ENCODE results near the gene M6PR. TPM values are rescaled to one million over a fixed set of nuclear protein-coding genes. Genes with fewer than 3 reads are reported as not detected.
"Not testable (repeated sequence)": the region's sequence is repeated elsewhere in the genome, so short reads cannot be mapped to it uniquely, and the experiment has no call there.

Gene M6PR
- total RNA-seq, 1 donor from 2014 or later: 192 TPM

DNA sequence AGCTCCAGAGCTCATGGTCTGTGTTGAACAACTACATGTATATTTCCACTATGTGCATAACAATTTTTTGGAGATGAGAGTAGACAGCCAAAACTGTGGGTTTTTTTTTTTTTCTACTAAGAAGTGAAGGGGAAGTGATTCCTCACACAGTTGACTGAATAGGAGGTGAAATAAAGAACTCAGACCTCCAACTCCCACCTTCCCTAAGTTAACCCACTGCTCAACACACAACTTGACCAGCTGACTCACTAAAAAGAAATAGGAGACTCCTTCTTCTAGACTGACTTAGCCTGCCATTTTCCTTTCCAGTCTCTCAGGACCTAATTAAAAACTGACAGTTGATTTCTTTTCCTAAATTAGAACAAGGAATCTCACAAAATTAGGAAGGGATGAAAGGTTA is 1.7 kb downstream of the M6PR start:
- intact Hi-C loops (cut with micrococcal nuclease): loop anchor here (2.0 to 5.0 kb wide), 2 partner anchors 297 to 920 kb away; partner anchors contain the start of gene CLEC2B
- no peak for DNase-seq (ENCODE audit: low spot score)
- no peaks in the 10 kb centered on the region for H3K27me3 Mint-ChIP-seq (ENCODE audit: insufficient read depth)
- H3K4me1 Mint-ChIP-seq (ENCODE audit: low read depth): peaks cover 53% of the 10 kb centered on the region
- peak overlapping the region; percentile 50 for H3K4me3 Mint-ChIP-seq
- H3K27ac Mint-ChIP-seq: no peak overlapping the region
- H3K36me3 Mint-ChIP-seq (ENCODE audit: low read depth): peaks cover 28% of the 10 kb centered on the region
- H3K9me3 Mint-ChIP-seq: peaks cover 3% of the 10 kb centered on the region

DNA sequence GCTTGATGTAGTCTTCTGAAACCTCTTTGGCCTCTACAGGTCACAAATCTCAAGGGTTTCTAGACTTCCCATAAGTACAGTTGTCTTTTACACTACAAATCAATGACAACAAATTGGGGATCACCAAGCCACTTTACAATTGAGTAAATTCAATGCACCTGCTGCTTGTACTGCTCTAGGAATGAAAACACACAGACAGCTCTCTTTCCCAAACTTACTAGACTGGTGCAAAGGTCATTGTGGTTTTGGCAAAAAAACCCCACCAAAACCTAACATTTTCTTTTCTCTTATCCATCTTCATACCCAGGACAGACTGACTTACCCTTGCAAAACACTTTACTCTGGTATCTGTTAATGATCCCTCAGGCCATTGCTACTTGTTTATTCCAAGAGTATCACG is 2.7 kb downstream of the M6PR start:
- no peaks in the 10 kb centered on the region for H3K9me3 Mint-ChIP-seq
- H3K27me3 Mint-ChIP-seq (ENCODE audit: insufficient read depth): no peaks in the 10 kb centered on the region
- peaks cover 33% of the 10 kb centered on the region for H3K36me3 Mint-ChIP-seq (ENCODE audit: low read depth)
- peaks cover 45% of the 10 kb centered on the region for H3K4me1 Mint-ChIP-seq (ENCODE audit: low read depth)
- DNase-seq (ENCODE audit: low spot score): no peak
- peak overlapping the region; percentile 24 for H3K27ac Mint-ChIP-seq
- intact Hi-C loops (cut with micrococcal nuclease): loop anchor here (5.0 kb wide), 1 partner anchor 921 kb away; the partner anchor contains the start of gene CLEC2B
- peak overlapping the region; percentile 50 for H3K4me3 Mint-ChIP-seq

DNA sequence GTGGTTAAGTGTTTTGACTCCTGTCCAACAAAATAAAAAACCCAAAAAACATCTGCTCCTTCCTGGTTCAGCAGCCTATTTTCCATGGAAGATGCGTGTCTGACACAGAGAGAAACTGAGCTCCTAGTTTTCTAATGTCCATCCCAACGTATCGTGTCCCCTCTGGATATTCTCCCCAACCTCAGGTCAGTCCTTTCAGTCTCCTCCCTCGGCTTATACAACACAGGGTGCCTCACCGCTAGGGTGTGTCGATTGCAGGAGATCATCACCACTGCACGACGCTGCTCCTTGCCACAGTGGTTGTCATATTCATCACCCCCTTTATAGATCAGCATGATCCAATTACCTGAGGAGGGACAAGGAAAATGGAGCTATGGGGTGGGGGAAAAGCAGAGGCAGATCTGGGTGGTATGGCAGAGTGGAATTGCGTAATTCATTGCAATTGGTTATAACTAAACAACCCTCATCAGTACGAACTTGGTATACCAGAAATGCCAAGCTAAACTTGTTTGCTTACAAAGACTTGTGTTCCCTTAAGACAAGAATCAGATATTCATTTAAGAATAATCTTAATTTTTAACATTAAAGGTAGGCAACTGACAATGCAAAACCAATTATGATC is 5.8 kb downstream of the M6PR start:
- no peak overlapping the region for H3K4me3 Mint-ChIP-seq
- no peaks in the 10 kb centered on the region for H3K9me3 Mint-ChIP-seq
- DNase-seq (ENCODE audit: low spot score): no peak
- peaks cover 39% of the 10 kb centered on the region for H3K36me3 Mint-ChIP-seq (ENCODE audit: low read depth)
- intact Hi-C loops (cut with micrococcal nuclease): no loop called here
- no peak overlapping the region for H3K27ac Mint-ChIP-seq
- peaks cover 28% of the 10 kb centered on the region for H3K4me1 Mint-ChIP-seq (ENCODE audit: low read depth)
- no peaks in the 10 kb centered on the region for H3K27me3 Mint-ChIP-seq (ENCODE audit: insufficient read depth)

DNA sequence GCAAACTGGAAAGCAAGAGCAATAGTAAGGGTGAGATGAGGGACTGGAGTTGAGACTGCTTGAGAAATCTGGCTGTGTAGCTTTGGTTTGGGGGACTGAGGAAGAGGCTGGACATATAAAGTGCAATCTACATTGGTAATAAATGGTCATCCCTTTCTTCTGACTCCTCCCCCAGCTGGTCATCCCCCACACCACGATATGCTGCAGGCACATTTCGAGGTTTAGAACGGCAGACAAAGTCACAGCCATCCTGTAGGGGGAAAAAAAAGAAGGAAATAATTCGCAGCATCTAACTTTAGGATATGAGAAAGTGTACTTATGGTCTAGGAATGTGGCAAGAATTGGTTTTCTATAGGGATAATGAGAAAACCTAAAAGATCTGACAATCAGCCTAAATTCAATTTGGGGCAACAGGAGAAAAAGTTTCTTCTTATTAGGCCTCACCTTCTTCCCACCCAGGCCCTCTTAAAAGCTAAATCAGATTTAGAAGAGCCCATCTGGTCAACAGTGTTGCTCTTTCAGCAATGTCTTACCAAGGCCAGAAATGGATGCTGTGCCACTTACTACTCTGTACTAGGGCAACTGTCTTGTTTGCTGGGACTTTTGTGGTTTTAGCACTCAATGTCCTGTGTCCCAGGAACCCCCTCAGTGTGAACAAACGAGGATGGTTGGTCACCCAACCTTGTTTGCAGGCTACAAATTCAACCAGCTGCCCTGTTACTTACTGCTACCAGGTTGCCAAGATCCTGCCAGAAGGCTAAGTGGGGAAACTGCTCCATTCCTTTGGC is 7.6 kb downstream of the M6PR start:
- Mint-ChIP-seq H3K27me3 (ENCODE audit: insufficient read depth) (no peaks in the 10 kb centered on the region), H3K27ac (no peak overlapping the region)
- intact Hi-C loops (cut with micrococcal nuclease): no loop called here

DNA sequence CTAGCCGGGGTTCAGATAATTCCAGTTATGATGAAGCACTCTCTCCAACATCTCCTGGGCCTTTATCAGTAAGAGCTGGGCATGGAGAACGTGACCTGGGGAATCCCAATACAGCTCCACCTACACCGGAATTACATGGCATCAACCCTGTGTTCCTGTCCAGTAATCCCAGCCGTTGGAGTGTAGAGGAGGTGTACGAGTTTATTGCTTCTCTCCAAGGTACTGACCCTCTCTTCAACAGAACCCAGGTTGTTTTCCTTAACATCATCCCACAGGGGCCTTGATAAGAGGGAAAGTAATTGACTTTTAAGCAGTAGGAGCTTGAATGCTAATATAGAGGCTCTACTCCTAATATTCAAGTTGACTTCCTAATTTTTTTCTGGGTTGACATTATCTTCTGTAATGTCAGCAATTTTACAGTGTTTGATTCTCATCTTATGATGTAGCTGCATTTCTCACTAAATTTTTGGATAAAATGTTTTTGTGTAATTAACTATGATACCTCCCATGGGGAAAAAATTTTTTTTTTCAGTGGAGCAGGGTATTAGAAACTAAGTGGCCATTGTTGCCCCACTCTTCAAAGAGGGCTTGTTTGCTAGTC is 11.5 kb downstream of the M6PR start:
- H3K27me3 Mint-ChIP-seq (ENCODE audit: insufficient read depth); DNase-seq (ENCODE audit: low spot score); H3K9me3 Mint-ChIP-seq; intact Hi-C loops (cut with micrococcal nuclease); H3K4me3 Mint-ChIP-seq; H3K4me1 Mint-ChIP-seq (ENCODE audit: low read depth); H3K27ac Mint-ChIP-seq: not testable (repeated sequence)
- H3K36me3 Mint-ChIP-seq (ENCODE audit: low read depth): peaks cover 29% of the 10 kb centered on the region

More for the DNA sequence above, 7.6 kb downstream of the M6PR start:
- Mint-ChIP-seq H3K9me3 (no peaks in the 10 kb centered on the region), H3K4me1 (ENCODE audit: low read depth) (peaks cover 10% of the 10 kb centered on the region), H3K36me3 (ENCODE audit: low read depth) (peaks cover 41% of the 10 kb centered on the region), H3K4me3 (no peak overlapping the region)
- no peak for DNase-seq (ENCODE audit: low spot score)

DNA sequence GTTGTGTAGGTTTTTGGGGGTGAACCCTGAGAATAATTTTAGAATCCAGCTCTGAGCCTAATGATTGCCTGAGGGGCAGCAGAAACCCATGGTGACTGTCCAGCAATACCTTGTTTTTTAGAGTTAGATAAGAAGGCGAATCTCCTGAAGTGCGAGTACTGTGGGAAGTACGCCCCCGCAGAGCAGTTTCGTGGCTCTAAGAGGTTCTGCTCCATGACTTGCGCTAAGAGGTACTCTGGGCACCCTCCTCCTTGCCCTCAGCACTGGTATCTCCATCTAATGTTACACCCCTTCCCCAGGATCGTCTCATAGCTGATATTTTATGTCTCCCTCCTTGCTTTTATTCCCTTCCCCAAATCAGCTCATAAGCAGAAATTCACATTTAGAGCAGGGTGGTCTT is 12.7 kb downstream of the M6PR start:
- Mint-ChIP-seq H3K27me3 (ENCODE audit: insufficient read depth) (no peaks in the 10 kb centered on the region), H3K9me3 (no peaks in the 10 kb centered on the region), H3K36me3 (ENCODE audit: low read depth) (peaks cover 21% of the 10 kb centered on the region), H3K4me3 (no peak overlapping the region), H3K27ac (no peak overlapping the region), H3K4me1 (ENCODE audit: low read depth) (no peaks in the 10 kb centered on the region)
- intact Hi-C loops (cut with micrococcal nuclease): no loop called here
- DNase-seq (ENCODE audit: low spot score): no peak

DNA sequence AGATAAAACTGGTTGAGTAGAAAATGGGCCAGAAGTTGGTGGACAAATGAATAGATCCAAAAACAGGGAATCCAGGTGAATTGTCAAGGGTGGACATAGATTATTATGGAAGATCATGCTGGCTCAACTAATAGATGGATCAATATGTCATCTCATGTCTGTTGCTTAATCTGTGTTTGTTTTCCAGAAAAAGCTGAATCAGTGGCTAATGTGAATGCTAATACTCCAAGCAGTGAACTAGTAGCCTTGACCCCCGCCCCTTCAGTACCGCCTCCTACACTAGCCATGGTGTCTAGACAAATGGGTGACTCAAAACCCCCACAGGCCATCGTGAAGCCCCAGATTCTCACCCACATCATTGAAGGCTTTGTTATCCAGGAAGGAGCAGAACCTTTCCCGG is 15.4 kb downstream of the M6PR start:
- intact Hi-C loops (cut with micrococcal nuclease); H3K9me3 Mint-ChIP-seq; H3K27ac Mint-ChIP-seq; DNase-seq (ENCODE audit: low spot score); H3K27me3 Mint-ChIP-seq (ENCODE audit: insufficient read depth); H3K4me1 Mint-ChIP-seq (ENCODE audit: low read depth); H3K4me3 Mint-ChIP-seq: not testable (repeated sequence)
- peaks cover 14% of the 10 kb centered on the region for H3K36me3 Mint-ChIP-seq (ENCODE audit: low read depth)

DNA sequence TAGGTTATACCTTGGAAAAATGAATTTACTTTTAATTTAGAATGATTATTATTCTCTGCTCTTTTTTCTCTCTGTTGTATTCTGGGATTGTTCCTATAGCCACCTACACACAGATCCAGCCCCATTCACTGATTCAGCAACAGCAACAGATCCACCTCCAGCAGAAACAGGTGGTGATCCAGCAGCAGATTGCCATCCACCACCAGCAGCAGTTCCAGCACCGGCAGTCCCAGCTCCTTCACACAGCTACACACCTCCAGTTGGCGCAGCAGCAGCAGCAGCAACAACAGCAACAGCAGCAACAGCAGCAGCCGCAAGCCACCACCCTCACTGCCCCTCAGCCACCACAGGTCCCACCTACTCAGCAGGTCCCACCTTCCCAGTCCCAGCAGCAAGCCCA is 17.0 kb downstream of the M6PR start:
- H3K36me3 Mint-ChIP-seq (ENCODE audit: low read depth); H3K9me3 Mint-ChIP-seq; H3K4me3 Mint-ChIP-seq; intact Hi-C loops (cut with micrococcal nuclease); H3K4me1 Mint-ChIP-seq (ENCODE audit: low read depth); DNase-seq (ENCODE audit: low spot score); H3K27me3 Mint-ChIP-seq (ENCODE audit: insufficient read depth); H3K27ac Mint-ChIP-seq: not testable (repeated sequence)

DNA sequence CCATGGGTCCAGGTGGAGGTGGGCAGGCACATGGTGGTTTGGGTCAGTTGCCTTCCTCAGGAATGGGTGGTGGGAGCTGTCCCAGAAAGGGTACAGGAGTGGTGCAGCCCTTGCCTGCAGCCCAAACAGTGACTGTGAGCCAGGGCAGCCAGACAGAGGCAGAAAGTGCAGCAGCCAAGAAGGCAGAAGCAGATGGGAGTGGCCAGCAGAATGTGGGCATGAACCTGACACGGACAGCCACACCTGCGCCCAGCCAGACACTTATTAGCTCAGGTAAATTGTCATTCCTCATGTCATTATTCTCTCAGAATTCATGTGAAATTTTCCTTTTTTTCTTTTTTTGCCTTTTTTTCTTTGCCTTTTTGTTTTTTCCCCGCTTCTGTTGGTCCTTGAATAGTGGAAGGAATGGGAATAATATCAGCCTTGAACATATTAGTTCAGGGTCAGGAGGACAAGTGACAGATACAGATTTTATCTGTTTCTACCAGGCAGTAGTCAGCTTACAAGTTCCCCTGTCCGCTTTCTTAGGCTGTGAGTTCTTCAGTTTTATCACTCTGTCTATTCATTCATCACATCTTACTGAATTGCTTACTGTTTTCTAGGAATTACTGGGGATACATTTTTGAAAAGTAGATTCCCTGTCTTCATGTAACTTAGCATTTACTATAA is 18.7 kb downstream of the M6PR start:
- DNase-seq (ENCODE audit: low spot score); H3K4me3 Mint-ChIP-seq; H3K4me1 Mint-ChIP-seq (ENCODE audit: low read depth); intact Hi-C loops (cut with micrococcal nuclease); H3K9me3 Mint-ChIP-seq; H3K36me3 Mint-ChIP-seq (ENCODE audit: low read depth); H3K27ac Mint-ChIP-seq; H3K27me3 Mint-ChIP-seq (ENCODE audit: insufficient read depth): not testable (repeated sequence)

DNA sequence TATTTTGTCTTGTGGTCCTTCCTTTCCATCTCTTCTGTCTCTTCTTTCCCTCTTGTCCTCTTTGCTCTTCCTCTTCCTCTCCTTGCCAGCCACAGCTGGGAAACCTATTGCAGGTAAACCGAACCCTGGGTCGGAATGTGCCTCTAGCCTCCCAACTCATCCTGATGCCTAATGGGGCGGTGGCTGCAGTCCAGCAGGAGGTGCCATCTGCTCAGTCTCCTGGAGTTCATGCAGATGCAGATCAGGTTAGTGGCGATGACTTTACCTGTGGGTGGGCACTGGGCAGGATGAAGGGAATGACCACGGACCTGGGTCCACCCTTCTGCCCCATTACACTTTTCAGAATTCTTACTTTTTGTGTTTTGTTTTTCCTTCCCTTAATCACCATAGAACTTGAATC is 26.9 kb downstream of the M6PR start:
- Mint-ChIP-seq H3K27ac (no peak overlapping the region), H3K27me3 (ENCODE audit: insufficient read depth) (peaks cover 3% of the 10 kb centered on the region), H3K4me3 (no peak overlapping the region), H3K9me3 (no peaks in the 10 kb centered on the region), H3K4me1 (ENCODE audit: low read depth) (no peaks in the 10 kb centered on the region), H3K36me3 (ENCODE audit: low read depth) (peaks cover 1% of the 10 kb centered on the region)
- intact Hi-C loops (cut with micrococcal nuclease): no loop called here
- no peak for DNase-seq (ENCODE audit: low spot score)

DNA sequence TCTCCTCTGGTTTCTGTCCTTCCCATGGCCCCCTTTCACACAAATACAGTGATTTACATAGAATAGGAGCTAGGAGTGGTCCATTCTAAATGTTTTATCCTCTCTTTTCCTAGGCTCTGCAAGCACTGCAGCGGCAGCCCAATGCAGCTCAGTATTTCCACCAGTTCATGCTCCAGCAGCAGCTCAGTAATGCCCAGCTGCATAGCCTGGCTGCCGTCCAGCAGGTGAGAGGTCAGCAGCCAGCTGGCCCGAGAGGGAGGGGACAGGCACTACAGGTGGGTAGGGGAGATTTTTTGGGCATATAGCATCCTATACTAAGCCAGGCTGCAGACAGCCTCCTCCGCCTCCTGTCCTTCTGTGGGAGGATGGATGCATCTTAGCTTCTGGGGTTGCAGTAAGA is 29.8 kb downstream of the M6PR start:
- H3K27ac Mint-ChIP-seq; DNase-seq (ENCODE audit: low spot score); H3K36me3 Mint-ChIP-seq (ENCODE audit: low read depth); intact Hi-C loops (cut with micrococcal nuclease); H3K27me3 Mint-ChIP-seq (ENCODE audit: insufficient read depth); H3K9me3 Mint-ChIP-seq; H3K4me3 Mint-ChIP-seq; H3K4me1 Mint-ChIP-seq (ENCODE audit: low read depth): not testable (repeated sequence)

DNA sequence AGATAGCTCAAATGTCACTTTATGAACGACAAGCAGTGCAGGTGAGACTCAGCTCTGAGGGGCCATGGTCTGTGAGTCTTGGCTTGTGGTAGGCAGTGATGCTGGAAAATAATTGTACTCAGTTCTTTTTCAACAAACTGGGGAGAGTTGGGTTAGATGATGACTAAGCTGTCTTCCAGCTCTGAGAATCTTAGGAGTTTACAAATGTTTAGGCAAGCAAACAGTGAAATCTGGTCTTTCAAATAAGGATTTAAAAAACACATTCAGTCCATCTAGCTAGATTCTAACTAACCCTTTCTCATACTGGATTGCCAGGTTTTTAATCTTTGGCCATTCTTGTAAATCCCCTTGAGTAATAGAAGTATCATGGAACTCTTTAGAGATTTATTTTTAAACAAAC is 31.7 kb downstream of the M6PR start:
- peaks cover 8% of the 10 kb centered on the region for H3K27me3 Mint-ChIP-seq (ENCODE audit: insufficient read depth)
- intact Hi-C loops (cut with micrococcal nuclease): no loop called here
- H3K36me3 Mint-ChIP-seq (ENCODE audit: low read depth): peaks cover 1% of the 10 kb centered on the region
- no peak overlapping the region for H3K4me3 Mint-ChIP-seq
- no peak overlapping the region for H3K27ac Mint-ChIP-seq
- H3K9me3 Mint-ChIP-seq: no peaks in the 10 kb centered on the region
- DNase-seq (ENCODE audit: low spot score): no peak
- H3K4me1 Mint-ChIP-seq (ENCODE audit: low read depth): peaks cover 8% of the 10 kb centered on the region

DNA sequence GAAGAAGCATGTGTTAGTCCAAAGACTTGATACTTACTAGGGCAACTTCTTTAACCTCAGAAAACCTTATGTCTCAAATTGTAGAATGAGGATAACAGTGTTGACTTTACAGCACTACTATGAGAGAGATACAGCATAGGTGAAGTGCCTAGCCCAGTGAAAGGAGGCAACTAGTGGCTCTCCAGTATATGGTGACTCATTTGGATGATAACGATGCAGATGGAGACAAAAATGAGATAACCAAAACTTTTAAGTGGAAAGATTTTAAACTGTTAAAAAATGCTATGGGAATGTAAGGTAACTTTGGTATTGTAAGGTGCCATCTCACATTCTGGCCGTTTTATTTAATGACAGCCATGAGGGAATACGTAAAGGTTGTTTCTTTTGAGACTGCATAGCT is 32.4 kb downstream of the M6PR start:
- intact Hi-C loops (cut with micrococcal nuclease): no loop called here
- no peak for DNase-seq (ENCODE audit: low spot score)
- H3K4me1 Mint-ChIP-seq (ENCODE audit: low read depth): peaks cover 8% of the 10 kb centered on the region
- H3K27me3 Mint-ChIP-seq (ENCODE audit: insufficient read depth): peaks cover 12% of the 10 kb centered on the region
- H3K9me3 Mint-ChIP-seq: no peaks in the 10 kb centered on the region
- H3K4me3 Mint-ChIP-seq: no peak overlapping the region
- H3K36me3 Mint-ChIP-seq (ENCODE audit: low read depth): peaks cover 1% of the 10 kb centered on the region
- no peak overlapping the region for H3K27ac Mint-ChIP-seq
